ENCODE results near the gene DACT3.

DACT3 gene

DNA sequence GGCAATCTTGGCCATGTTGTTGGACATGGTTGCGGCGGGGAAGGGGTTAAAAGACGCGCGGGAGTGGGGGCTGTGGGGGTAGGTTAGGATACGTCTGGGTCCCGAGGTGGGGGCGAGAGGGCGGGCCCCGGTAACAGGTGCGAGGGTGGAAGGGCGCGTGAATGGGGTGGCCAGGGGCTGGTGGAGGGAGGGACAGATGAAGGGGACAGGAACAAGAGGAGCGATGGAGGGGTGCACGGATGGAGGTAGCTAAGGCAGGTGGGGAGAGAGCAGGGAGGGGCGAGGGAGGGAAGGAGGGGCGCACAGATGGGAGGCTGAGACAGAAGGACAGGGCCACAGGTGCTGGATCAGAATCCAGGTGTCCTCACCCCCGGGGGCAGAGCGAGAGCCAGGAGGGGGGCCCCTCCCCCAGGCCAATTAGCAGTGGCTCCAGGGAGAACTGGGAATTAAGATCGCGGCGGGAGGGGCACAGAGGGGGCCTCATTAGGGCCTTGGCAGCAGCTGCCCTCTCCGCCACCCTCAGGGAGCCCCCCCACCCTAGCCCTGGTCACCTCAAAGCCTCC is 26.2 kb downstream of the DACT3 start:
- DNase-seq = peak; percentile 86
- Histone ChIP-seq H3K4me3 (ENCODE audit: low read depth, low read length) (peak overlapping the region; percentile 45), H3K27ac (peak overlapping the region; percentile 73), H3K27me3 (ENCODE audit: insufficient read depth, low read depth, severe bottlenecking) (no peaks in the 10 kb centered on the region), H3K36me3 (peaks cover 13% of the 10 kb centered on the region), H3K9me3 (ENCODE audit: severe bottlenecking) (no peaks in the 10 kb centered on the region)
- TF ChIP-seq, protein P1, sequence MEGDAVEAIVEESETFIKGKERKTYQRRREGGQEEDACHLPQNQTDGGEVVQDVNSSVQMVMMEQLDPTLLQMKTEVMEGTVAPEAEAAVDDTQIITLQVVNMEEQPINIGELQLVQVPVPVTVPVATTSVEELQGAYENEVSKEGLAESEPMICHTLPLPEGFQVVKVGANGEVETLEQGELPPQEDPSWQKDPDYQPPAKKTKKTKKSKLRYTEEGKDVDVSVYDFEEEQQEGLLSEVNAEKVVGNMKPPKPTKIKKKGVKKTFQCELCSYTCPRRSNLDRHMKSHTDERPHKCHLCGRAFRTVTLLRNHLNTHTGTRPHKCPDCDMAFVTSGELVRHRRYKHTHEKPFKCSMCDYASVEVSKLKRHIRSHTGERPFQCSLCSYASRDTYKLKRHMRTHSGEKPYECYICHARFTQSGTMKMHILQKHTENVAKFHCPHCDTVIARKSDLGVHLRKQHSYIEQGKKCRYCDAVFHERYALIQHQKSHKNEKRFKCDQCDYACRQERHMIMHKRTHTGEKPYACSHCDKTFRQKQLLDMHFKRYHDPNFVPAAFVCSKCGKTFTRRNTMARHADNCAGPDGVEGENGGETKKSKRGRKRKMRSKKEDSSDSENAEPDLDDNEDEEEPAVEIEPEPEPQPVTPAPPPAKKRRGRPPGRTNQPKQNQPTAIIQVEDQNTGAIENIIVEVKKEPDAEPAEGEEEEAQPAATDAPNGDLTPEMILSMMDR (IDR thresholded peaks at IDR 0.05; ENCODE audit: low read depth, low read length) = no peak

DNA sequence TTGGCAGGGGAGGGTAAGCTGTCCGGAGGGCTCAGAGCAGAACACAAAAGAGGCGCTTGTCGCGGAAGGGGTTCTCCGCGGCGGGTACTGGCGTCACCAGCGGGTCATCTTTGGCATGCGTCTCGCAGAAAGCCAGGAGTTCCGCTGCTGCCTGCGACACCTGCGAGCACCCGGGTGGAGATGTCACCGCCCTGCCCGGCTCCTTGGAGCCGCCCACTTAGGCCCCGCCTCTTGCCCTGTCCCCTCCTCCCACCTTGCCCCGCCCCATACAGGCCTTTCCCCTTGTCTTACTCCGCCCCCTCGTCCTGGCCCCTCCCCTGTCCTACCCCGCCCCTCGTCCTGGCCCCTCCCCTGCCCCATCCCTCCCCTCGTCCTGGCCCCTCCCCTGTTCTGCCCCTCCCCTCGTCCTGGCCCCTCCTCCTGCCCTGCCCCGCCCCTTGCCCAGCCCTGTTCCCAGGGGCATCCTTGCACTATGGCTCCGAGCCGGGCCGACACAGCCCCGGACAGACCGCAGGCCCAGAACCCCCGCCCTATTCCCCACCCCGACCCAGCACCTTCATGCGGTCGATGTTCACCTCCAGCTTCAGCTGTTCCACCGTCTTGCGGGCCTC is 26.8 kb downstream of the DACT3 start:
- Histone ChIP-seq H3K9me3 (ENCODE audit: severe bottlenecking) (no peaks in the 10 kb centered on the region), H3K36me3 (peaks cover 13% of the 10 kb centered on the region), H3K27ac (peak overlapping the region; percentile 95), H3K27me3 (ENCODE audit: insufficient read depth, low read depth, severe bottlenecking) (no peaks in the 10 kb centered on the region), H3K4me3 (ENCODE audit: low read depth, low read length) (peak overlapping the region; percentile 45)
- TF ChIP-seq, protein P1 (IDR thresholded peaks at IDR 0.05; ENCODE audit: low read depth, low read length) = no peak
- DNase-seq = peak; percentile 93

DNA sequence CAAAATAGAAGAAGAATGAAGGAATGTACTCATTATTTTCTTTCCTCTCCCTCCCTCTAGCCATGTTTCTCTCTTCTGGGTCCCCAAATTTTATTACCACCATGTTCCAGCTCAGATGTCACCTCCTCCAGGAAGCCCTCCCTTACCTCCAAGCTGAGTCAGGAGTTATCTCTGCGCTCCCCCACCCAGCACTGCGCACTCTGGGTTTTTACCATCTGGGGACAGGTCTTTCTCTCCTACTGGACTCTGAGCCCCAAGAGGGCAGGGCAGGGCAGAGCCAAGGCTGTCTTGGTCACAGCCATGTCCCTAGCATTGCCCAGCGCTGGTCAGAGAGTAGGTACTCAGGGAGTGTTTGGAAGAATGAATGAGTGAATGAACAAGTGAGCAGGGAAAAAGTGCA is 27.9 kb downstream of the DACT3 start:
- Histone ChIP-seq H3K4me3 (ENCODE audit: low read depth, low read length) (no peak overlapping the region), H3K9me3 (ENCODE audit: severe bottlenecking) (no peaks in the 10 kb centered on the region), H3K27ac (peak overlapping the region; percentile 95), H3K27me3 (ENCODE audit: insufficient read depth, low read depth, severe bottlenecking) (no peaks in the 10 kb centered on the region), H3K36me3 (peaks cover 13% of the 10 kb centered on the region)
- TF ChIP-seq, protein P1 (IDR thresholded peaks at IDR 0.05; ENCODE audit: low read depth, low read length) = no peak
- no peak for DNase-seq

DNA sequence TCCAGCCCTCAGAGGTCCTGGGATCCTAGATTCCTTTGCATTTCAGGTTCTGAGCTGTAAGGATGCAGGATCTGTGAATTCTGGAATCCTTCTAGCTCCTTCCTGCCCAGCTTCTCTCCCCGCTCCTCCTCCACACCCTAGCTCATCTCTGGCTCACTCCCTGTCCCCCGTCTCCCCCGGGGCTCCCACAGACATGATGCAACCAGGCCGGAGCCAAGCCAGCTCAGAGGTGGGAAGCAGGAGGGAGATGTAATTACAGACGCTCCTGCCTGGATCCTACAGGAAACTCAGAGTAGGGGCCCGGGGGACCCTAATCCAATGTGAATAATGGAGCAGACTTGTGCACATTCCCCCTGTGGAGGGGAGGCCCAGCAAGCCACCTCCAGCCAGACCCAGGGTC is 29.5 kb downstream of the DACT3 start:
- Histone ChIP-seq H3K4me3 (ENCODE audit: low read depth, low read length) (peak overlapping the region; percentile 28; the same call in 1 of the 2 replicates), H3K27me3 (ENCODE audit: insufficient read depth, low read depth, severe bottlenecking) (no peaks in the 10 kb centered on the region), H3K9me3 (ENCODE audit: severe bottlenecking) (no peaks in the 10 kb centered on the region), H3K27ac (peak overlapping the region; percentile 95), H3K36me3 (peaks cover 13% of the 10 kb centered on the region)
- TF ChIP-seq, protein P1 (IDR thresholded peaks at IDR 0.05; ENCODE audit: low read depth, low read length) = no peak
- DNase-seq = peak; percentile 58

DNA sequence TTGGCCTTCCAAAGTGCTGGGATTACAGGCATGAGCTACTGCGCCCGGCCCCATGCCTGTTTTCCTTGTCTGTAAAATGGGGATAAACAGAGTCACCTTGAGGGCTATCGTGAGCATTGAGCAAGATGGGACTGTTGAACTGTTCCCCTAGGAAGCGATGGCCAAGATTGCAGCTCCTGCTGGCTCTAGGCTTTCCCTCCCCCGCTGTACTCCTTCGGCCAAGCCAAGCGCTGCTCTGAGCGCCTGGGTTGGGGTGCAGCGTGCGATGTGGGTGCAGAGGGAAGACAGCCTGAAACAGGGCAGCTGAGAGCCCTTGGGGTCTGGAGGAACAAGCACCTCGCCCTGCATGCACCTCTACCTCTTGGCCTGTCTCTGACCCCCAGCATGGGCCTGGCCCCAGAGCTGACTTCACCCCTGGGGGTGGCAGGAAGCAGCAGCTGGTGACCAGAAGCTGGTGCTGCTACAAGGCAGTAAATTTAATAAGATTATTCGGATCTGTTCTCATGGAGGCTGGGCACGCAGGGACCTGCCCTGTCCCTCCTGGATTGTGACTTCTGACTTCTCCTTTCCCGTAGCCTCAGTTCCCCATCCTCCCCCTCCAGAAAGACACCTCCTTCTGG is 30.3 kb downstream of the DACT3 start:
- Histone ChIP-seq H3K9me3 (ENCODE audit: severe bottlenecking) (no peaks in the 10 kb centered on the region), H3K27me3 (ENCODE audit: insufficient read depth, low read depth, severe bottlenecking) (no peaks in the 10 kb centered on the region), H3K36me3 (peaks cover 13% of the 10 kb centered on the region), H3K27ac (peak overlapping the region; percentile 95), H3K4me3 (ENCODE audit: low read depth, low read length) (peak overlapping the region; percentile 28)
- TF ChIP-seq, protein P1 (IDR thresholded peaks at IDR 0.05; ENCODE audit: low read depth, low read length) = no peak
- DNase-seq = peak; percentile 91
